ENCODE results near the gene TCF4. TPM values are rescaled to one million over a fixed set of nuclear protein-coding genes. Genes with fewer than 3 reads are reported as not detected.

The TCF4 gene
- polyA plus RNA-seq, 1 experiment: 47.3 TPM

DNA sequence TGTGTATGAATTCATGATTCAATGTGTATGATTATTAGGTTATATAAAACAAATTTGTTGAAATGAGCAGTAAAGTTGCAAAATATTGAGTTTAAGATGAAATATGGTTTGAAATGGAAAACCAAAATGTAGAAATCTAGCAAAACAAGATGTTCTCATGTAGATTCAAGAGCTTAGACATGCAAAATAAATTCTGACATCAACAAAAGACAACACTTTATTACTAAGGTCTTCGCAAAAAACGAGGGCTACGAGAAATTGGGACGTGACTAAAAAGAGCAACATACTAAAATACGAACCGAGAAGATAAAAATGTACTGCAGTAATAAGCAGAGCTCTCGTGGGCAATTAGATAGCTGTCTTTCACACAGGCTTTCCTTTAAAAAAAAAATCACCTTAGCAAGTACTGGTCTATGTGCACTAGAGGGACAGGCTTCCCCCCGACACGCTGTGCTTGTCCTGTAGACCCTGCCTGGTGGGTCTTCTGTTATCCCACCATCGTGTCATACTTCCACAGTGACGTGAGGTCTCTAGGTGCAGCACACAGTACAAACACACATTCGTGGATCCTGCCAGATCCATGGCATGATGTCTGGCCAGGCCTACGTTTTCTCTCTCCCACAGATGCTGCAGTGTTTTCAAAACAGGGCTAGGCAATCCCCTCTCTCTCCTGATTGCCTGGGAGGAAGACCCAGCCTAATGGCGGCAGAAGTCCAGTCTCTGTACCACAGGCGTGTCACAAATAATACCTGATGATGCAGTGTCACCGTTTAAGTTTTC is 240.8 kb downstream of the TCF4 start:
- DNase-seq (ENCODE audit: low read depth, low spot score): no peak
- no peak overlapping the region for H3K4me3 ChIP-seq (ENCODE audit: low read depth, low read length)
- ChIA-PET CTCF (interaction anchor here (1.0 kb wide), 1 partner anchor 68 kb away, joined by 3 read pairs; no protein-coding TSS in a partner anchor), POLR2A (interaction anchor here (0.5 kb wide), 1 partner anchor 1219 kb away, joined by 3 read pairs; no protein-coding TSS in a partner anchor)
- no peaks in the 10 kb centered on the region for H3K27me3 ChIP-seq (ENCODE audit: control insufficient read depth, insufficient read depth, low read length)
- H3K9me3 ChIP-seq (ENCODE audit: control insufficient read depth, insufficient read depth, low read length): no peaks in the 10 kb centered on the region
- TF ChIP-seq, protein P1, sequence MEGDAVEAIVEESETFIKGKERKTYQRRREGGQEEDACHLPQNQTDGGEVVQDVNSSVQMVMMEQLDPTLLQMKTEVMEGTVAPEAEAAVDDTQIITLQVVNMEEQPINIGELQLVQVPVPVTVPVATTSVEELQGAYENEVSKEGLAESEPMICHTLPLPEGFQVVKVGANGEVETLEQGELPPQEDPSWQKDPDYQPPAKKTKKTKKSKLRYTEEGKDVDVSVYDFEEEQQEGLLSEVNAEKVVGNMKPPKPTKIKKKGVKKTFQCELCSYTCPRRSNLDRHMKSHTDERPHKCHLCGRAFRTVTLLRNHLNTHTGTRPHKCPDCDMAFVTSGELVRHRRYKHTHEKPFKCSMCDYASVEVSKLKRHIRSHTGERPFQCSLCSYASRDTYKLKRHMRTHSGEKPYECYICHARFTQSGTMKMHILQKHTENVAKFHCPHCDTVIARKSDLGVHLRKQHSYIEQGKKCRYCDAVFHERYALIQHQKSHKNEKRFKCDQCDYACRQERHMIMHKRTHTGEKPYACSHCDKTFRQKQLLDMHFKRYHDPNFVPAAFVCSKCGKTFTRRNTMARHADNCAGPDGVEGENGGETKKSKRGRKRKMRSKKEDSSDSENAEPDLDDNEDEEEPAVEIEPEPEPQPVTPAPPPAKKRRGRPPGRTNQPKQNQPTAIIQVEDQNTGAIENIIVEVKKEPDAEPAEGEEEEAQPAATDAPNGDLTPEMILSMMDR (IDR thresholded peaks at IDR 0.05; ENCODE audit: low read depth, low read length): no peak
- no peak overlapping the region for H3K27ac ChIP-seq (ENCODE audit: low read depth, low read length)

DNA sequence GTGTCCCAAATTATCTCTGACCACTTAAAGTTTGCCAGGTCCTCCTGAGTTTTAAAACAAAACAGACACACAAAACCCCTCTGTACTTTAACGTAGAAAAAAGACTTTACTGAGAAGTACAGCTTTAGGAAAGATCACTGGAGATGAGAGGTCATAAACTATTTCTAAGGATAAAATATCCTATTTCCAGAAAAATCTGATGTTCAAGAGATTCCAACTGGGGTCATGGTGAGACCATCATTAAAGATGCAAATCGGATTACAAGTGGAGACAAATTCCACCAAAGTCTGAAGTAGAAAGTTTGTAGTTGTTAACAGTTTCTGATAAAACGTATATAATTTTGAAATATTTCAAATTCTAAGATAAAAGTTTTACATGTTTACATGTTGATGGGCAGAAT is 241.6 kb downstream of the TCF4 start:
- TF ChIP-seq, protein P1 (IDR thresholded peaks at IDR 0.05; ENCODE audit: low read depth, low read length): no peak
- H3K4me3 ChIP-seq (ENCODE audit: low read depth, low read length): no peak overlapping the region
- DNase-seq (ENCODE audit: low read depth, low spot score): no peak
- POLR2A ChIA-PET: no interaction called here
- no peak overlapping the region for H3K27ac ChIP-seq (ENCODE audit: low read depth, low read length)
- CTCF ChIA-PET: interaction anchor here (1.5 kb wide), 1 partner anchor 112 kb away, joined by 3 read pairs; no protein-coding TSS in a partner anchor
- H3K9me3 ChIP-seq (ENCODE audit: control insufficient read depth, insufficient read depth, low read length): no peaks in the 10 kb centered on the region
- H3K27me3 ChIP-seq (ENCODE audit: control insufficient read depth, insufficient read depth, low read length): no peaks in the 10 kb centered on the region

DNA sequence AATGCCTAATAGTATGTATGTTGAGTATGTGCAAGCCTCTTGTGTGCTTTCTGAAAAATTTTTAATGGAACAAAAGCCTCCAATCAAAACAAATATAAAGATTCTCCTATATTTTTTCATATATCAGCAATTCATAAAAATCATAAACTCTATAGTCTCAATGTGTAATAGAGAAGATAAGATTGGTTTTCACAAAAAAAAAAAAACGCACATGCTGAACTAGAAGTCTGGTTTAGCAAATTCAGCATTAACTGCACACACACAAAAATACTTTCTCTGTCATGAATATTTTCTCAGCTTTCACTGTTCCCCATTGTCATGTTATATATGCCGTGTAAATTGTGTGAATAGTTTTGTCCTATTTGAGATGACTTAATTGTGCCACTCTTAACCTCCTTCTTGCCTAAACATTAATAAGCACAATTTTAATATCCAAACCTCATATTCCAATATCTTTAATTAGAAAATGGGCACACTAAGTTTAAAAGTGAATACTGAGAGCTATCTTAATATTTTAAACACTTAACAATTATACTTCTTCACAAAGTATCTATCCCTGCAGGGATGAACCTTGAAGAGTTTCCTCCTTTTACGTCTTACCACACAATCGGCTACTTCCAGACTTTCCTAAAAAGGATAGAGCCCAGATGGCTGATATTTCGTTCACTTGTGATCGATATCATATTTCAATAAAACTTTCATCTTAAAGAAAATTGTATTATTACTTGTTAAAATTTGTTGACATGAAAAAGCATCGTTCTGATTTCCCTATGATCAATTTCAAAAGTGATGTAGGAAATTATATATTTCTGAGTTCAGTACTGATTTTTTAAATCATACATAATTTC is 242.7 kb downstream of the TCF4 start:
- no peak overlapping the region for H3K27ac ChIP-seq (ENCODE audit: low read depth, low read length)
- H3K27me3 ChIP-seq (ENCODE audit: control insufficient read depth, insufficient read depth, low read length): no peaks in the 10 kb centered on the region
- DNase-seq (ENCODE audit: low read depth, low spot score): no peak
- H3K4me3 ChIP-seq (ENCODE audit: low read depth, low read length): no peak overlapping the region
- H3K9me3 ChIP-seq (ENCODE audit: control insufficient read depth, insufficient read depth, low read length): no peaks in the 10 kb centered on the region
- POLR2A ChIA-PET: no interaction called here
- CTCF ChIA-PET: interaction anchor here (0.6 to 4.5 kb wide), 5 partner anchors 70 to 111 kb away, joined by 3 to 18 read pairs (median 3); no protein-coding TSS in a partner anchor
- TF ChIP-seq, protein P1 (IDR thresholded peaks at IDR 0.05; ENCODE audit: low read depth, low read length): no peak

DNA sequence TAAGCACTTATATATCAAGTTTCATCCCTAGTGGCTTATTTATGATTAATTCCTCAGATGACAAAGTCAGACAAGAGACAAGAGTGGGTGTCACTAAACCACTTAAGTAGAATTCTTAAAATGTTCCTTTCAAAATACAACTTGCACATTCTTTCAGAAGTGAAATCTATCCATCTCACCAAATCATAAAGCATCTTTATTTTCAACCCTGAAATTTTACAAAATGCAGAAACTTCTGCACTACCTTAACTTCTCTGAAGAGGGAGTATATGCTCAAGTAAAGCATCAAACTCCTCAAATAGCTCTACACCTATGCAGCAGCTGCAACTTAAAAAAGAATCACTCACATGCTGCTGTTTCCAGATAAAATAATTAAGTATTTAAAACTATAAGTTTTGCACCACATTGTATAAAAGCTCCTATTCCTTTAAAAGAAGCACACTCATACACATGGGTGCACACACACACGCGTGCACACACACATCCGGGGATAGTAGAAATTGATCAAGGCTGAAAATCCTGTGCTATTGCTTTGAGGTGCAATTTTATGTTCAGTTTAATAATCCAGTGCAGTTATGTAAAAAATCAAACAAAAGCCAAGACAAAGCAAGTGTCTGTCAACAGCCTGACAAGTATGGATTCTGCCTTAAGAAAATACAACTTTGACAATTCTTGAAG is 244.5 kb downstream of the TCF4 start:
- ChIA-PET CTCF (interaction anchor here (0.5 to 4.5 kb wide), 26 partner anchors 9 to 1233 kb away, joined by 3 to 18 read pairs (median 4); no protein-coding TSS in a partner anchor), POLR2A (no interaction called here)
- Histone ChIP-seq H3K9me3 (ENCODE audit: control insufficient read depth, insufficient read depth, low read length) (no peaks in the 10 kb centered on the region), H3K27me3 (ENCODE audit: control insufficient read depth, insufficient read depth, low read length) (no peaks in the 10 kb centered on the region), H3K4me3 (ENCODE audit: low read depth, low read length) (no peak overlapping the region), H3K27ac (ENCODE audit: low read depth, low read length) (no peak overlapping the region)
- TF ChIP-seq, protein P1 (IDR thresholded peaks at IDR 0.05; ENCODE audit: low read depth, low read length): peak; percentile 78
- no peak for DNase-seq (ENCODE audit: low read depth, low spot score)

Data from AG04450 (cell line).